GM13976 (cell line): Measurements from ENCODE around the gene TRIM33.

ENCODE experiments used
- DNase-seq: peaks from one replicate; pipeline ENCODE4 v3.0.0; 2012; ENCODE audit warnings: low spot score
- in situ Hi-C: fragments of 300-500 bp; cut with MboI; formaldehyde crosslinking; loops from one replicate; pipeline ENCODE4 v1.12.0; 2022; ENCODE audit warnings: low sequenced_read_pairs, mixed read lengths, inconsistent platforms; ENCODE audit not compliant: unreplicated experiment
- TF ChIP-seq, protein P1 (sequence below): IDR thresholded peaks from 2 replicates; pipeline ENCODE4 v1.5.1; 2012; ENCODE audit warnings: borderline replicate concordance, mild to moderate bottlenecking; ENCODE audit not compliant: insufficient read depth; ENCODE audit errors: extremely low read depth, missing control alignments, control extremely low read depth

The TRIM33 gene

DNA sequence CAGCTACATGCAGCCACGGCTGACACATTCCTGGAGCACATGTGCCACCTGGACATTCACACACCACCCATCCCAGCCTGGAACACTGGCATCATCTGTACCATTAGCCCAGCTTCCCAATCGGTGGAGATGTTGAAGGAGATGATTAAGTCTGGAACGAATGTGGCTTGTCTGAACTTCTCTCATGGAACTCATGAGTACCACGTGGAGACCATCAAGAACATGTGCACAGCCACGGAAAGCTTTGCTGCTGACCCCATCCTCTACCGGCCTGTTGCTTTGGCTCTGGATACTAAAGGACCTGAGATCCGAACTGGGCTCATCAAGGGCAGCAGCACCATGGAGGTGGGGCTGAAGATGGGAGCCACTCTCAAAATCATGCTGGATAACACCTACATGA is 25.0 kb upstream of the TRIM33 start:
- DNase-seq: no peak
- in situ Hi-C loops: no loop called here
- TF ChIP-seq, protein P1, sequence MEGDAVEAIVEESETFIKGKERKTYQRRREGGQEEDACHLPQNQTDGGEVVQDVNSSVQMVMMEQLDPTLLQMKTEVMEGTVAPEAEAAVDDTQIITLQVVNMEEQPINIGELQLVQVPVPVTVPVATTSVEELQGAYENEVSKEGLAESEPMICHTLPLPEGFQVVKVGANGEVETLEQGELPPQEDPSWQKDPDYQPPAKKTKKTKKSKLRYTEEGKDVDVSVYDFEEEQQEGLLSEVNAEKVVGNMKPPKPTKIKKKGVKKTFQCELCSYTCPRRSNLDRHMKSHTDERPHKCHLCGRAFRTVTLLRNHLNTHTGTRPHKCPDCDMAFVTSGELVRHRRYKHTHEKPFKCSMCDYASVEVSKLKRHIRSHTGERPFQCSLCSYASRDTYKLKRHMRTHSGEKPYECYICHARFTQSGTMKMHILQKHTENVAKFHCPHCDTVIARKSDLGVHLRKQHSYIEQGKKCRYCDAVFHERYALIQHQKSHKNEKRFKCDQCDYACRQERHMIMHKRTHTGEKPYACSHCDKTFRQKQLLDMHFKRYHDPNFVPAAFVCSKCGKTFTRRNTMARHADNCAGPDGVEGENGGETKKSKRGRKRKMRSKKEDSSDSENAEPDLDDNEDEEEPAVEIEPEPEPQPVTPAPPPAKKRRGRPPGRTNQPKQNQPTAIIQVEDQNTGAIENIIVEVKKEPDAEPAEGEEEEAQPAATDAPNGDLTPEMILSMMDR: no peak

DNA sequence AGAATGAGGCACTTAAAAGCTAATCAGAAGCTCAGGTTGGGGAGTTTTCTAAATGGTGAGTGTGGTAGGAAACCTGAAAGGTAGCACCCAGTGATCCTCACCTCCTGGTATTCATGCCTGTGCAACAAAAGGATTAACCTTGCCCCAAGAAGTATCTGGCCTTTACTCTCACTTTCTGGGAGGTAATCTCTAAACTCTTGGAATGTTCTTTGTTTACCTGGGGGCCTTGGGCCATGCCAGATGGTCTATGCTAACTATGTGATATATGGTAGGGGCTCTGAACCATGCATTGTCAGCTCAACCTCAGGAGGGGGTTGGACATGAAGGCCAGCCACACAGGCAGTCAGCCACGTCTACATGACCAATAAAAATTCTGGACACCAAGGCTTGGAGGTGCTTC is 24.4 kb upstream of the TRIM33 start:
- in situ Hi-C loops: no loop called here
- no peak for DNase-seq
- TF ChIP-seq, protein P1: no peak

DNA sequence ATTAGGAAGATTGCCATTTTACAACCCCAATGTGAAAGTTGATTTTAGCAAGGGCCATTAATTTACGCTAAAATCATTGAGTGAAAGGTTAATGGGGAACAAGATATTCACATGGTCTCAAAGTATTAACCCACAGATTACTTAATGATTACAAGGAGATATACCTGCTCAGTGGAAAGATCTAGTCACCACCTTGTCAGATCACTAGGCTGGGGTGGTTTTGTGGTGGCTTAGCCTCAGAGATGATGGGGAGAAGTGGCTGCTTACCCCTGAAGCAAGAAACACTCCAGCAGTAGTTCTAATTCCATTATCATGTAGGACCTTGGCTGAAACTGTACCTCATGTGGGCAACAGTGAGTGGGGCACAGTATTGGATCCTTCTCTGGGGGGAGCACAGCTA is 20.1 kb upstream of the TRIM33 start:
- no peak for DNase-seq
- in situ Hi-C loops: no loop called here
- TF ChIP-seq, protein P1: no peak

DNA sequence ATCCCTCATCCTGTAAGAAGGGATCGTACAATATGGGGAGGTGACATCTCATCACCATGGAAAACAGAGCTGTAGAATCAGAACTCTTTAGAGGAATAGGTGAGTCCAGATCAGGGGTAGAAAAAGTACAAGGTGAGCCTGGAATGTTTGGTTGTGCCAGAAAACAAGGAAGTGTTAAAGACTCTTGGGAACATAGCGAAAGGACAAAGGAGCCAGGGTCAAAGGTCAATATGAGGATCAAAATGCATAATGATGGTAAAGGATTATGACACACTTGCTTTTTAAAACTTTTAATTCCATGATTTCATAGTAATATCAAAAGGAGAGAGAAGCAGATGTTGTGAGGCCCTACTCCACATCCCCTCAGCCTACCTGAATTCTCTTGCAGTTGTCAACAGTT is 19.2 kb upstream of the TRIM33 start:
- TF ChIP-seq, protein P1: no peak
- in situ Hi-C loops: no loop called here
- no peak for DNase-seq

DNA sequence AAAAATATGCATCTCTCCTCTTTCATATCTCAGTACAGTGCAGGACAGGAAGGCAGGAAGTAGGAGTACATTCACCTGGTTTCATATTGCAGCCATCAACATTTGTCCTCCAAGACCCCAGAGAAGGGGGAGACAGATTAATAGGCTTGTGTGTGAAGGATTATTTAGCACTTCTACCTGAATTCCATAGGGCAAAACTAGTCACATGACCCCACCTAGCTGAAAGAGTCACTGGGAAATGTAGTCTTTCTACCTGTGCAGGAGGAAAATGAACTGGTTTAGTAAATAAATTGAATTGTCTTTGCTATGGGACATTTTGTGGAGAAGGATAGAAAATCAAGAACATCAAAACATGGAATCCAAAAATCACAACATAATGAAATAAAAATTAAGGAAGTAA is 13.9 kb upstream of the TRIM33 start:
- DNase-seq: no peak
- TF ChIP-seq, protein P1: no peak
- in situ Hi-C loops: no loop called here

DNA sequence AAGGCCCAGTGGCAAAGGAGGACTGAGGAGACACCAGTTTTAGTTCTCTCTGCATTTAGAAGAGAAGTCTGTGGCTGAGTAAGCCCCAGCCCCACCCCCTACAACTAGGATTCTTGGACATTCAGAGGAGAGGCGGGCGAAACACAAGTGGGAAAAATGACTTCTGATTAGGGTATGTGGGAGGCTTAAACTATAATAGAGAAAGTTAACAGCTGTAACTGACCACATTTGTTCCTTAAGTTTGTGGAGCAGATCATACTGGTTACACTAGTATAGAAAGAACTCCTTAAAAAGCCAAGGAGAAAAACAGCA is 11.2 kb upstream of the TRIM33 start:
- DNase-seq: no peak
- TF ChIP-seq, protein P1: no peak
- in situ Hi-C loops: no loop called here

DNA sequence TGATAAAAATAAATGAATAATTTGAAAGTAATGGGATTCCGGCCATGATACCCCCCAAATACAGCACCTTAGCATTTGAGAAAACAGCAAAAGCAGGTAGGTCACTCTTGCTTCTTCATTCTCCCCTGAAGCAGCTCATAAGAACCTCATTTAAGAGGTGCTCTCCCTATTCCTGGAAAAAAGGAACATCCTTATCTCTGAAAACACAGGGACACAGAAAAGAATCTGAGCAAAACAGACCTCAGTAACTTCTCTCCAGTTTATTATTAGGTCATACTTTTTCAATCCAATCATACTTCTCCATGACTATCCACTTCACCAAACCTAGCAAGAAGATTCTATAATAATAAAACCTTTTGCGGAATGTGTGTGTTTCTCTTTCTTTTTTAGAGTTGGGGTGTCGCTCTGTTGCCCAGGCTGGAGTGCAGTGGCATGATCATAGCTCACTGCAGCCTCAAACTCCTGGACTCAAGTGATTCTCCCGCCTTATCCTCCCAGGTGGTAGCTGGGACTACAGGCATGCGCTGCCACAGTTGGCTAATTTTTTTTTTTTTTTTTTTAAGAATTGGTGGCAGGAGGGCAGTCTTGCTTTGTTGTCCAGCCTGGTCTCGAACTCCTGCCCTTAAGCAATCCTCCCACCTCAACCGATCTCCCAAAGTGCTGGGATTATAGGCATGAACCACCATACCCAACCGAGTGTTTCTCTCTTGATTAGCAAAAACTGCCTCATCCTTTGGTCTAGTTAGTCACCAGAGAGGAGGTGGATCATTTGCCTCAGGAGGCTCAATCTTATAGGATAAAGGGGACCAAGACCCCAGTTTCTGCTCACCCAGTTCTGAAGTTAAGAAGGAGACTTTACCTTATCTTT is 10.6 kb upstream of the TRIM33 start:
- in situ Hi-C loops: no loop called here
- TF ChIP-seq, protein P1: no peak

More for the DNA sequence above, 10.6 kb upstream of the TRIM33 start:
- no peak for DNase-seq
